SK-N-DZ (cell line): Measurements from ENCODE around the gene PFKFB2. TPM values are rescaled to one million over a fixed set of nuclear protein-coding genes. Genes with fewer than 3 reads are reported as not detected.
A peak's percentile ranks its signal among the peaks of the same experiment; 100 is the strongest.

Experiments used
- DNase-seq: peaks from one replicate; pipeline ENCODE4 v3.0.0-alpha.2; 2015; ENCODE audit warnings: low spot score
- polyA plus RNA-seq, 2 experiments: library from polyadenylated mRNA; depleted of rRNA; stranded (reverse); fragments of >200 nt; gene quantifications; 2 replicates each; pipeline ENCODE4 v1.2.3, GENCODE V29; 2014

Gene PFKFB2
- polyA plus RNA-seq (2014; cell fraction: cytosol; rRNA removed), result 1.5 and 1.9 TPM in 2 replicates
- 1.3 and 3.2 TPM in 2 replicates for polyA plus RNA-seq (2014; cell fraction: nucleus; rRNA removed)

- peak; percentile 93 for DNase-seq
These were observed at the start of gene PFKFB2 for GRCh38 chr1:207052911-207053769. Gene PFKFB2 (plus strand): TSS chr1:207053275. CDS start chr1:207054718, 1,443 bp downstream.

DNA sequence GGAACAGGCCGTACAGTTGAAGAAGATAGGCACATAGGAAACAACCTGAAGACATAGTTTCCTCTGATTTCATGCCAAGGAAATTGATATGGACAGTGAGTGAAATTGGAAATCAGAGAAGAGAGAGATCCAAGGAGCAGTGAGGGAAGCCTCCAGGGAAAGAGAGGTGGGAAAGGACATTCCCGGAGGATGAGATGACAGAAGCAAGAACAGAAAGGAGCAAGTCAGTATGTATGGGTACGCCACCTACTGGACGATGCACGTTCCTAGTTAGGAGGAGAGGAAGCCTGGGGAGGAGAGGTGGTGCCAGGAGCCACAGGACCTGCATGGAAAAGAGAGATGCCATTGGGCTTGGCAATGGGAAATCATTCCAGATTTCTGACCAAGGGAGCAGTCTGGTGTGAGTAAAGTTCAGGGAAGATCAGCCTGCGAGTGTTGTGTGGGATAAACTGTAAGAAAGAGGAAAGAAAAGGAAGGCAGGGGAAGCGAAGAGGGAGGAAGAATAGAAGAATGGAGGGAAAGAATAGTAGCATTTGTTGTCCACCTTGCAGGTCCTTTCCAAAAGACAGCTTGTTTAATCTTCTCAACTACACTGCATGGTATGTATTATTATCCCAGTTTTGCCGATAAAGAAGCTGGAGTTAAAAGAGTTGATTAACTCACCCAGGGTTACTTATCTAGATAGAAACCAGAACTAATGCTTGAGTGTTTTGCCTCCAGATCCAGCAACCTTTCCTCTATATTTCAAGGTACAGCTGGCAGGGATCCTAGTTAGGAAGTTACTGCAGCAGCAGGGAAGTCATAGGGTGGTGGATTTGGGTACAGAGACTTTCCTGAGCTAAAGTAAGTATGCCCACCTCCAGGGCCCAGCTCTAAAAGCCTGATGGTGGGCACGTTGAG, 47.9 kb upstream of the PFKFB2 start:
- DNase-seq, result peak; percentile 35

- DNase-seq, result no peak
These were observed 47.0 kb upstream of the PFKFB2 start for GRCh38 chr1:207006083-207006482.

GRCh38 chr1:207006914-207007313, 46.2 kb upstream of the PFKFB2 start:
- DNase-seq, result no peak

DNA sequence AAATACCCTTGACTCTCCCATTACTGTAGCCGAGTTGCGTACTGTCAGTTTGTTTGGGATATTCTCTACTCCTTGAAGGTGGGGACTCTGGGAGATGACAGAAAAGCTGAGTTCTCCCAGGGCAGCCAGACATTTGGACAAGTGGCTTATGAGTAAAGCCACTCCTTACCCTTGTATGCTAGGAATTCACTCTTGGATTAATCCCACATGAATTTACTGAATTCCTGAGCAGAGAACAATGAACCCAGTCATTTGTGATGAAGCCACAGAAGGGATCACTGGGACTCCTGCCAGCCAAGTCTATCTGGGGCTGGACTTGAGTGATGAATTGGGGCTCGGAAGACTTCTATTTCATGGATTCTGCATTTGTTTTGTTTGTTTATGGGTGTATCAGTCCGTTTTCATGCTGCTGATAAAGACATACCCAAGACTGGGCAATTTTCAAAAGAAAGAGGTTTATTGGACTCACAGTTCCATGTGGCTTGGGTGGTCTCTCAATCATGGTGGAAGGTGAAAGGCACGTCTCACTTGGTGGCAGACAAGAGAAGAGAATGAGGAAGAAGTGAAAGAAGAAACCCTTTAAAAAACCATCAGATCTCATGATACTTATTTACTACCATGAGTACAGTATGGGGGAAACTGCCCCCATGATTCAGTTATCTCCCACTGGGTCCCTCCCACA, 45.6 kb upstream of the PFKFB2 start:
- no peak for DNase-seq

GRCh38 chr1:207009182-207009850, 43.8 kb upstream of the PFKFB2 start:
- no peak for DNase-seq

DNA sequence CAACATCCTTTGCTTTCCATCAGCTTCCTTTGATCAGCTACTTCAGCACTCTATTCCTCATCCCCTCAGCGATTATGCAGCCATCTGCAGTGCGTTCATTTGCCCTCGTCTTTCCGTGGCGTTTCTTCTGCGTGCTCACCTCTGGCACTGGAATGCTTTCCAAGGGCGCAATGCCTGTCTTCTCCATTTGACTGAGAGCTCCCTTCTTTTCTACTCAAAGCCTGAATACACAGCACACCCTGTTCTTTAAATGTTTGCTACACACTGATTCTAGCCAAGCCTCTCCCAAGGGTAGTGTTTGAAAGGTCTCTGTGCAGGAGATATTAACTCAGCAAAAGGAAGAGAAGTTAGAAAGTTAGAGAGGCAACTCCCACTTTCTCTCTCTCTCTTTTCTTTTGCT, 43.1 kb upstream of the PFKFB2 start:
- no peak for DNase-seq

- DNase-seq, result no peak
These were observed 42.3 kb upstream of the PFKFB2 start for GRCh38 chr1:207010726-207011125.

- DNase-seq, result no peak
These were observed 39.6 kb upstream of the PFKFB2 start for GRCh38 chr1:207013321-207014085.

- no peak for DNase-seq
These were observed 38.3 kb upstream of the PFKFB2 start for GRCh38 chr1:207014728-207015127.

DNA sequence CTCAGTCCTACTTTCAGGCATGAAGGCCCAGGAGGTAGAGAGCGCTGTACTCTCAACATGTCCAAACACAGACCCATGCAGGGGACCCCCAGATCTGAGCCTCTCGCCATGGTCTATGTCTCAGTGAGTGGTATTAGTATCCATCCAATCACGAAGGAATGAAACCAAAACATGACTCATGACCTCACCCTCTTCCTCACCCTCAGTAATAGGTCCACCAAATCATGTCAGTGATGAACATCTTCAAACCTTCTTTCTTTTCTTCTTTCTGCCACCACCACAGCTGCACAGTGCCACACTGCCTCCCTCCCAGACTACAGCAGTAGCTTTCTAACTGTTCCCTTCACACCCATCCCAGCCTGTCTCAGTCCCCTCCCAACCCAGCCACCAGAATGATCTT, 37.3 kb upstream of the PFKFB2 start:
- no peak for DNase-seq

GRCh38 chr1:207017615-207018559, 35.2 kb upstream of the PFKFB2 start:
- no peak for DNase-seq

DNA sequence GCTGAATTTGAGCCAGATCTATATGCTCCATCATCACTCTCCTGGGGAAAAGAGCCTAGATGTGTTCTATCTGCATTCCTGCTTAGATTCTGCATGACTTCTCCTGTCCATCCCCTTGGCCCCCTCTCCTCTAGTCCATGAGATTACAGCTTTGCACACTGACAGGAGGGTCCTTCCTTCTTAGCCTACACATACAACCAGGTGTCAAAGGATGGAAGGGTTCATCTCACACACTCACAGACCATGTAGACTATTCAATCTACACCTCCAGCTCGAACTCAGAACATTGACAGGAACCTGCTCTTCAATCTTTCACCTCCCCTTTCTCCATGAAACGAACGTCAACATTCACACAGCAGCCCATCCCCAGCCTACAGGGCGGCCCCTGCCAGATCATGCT, 34.4 kb upstream of the PFKFB2 start:
- no peak for DNase-seq

DNA sequence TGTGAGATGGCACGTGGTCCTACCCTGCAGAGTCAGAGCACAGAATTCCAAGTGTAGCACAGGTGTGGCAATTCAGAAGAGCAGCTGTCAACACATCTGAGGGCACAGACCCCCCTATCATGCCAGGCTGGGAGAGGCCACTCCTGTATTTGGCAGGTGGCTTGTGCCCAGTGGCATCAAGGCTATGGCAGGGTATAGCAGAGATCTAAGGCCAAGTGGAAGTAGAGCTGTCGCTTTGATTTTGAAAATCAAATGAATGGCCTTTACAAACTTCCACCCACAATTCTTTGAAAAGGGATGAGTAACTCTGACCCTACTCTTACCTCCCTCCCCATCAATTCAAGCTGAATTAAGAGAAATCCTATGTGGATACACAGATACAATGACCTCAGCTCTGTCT, 33.9 kb upstream of the PFKFB2 start:
- DNase-seq, result no peak

DNA sequence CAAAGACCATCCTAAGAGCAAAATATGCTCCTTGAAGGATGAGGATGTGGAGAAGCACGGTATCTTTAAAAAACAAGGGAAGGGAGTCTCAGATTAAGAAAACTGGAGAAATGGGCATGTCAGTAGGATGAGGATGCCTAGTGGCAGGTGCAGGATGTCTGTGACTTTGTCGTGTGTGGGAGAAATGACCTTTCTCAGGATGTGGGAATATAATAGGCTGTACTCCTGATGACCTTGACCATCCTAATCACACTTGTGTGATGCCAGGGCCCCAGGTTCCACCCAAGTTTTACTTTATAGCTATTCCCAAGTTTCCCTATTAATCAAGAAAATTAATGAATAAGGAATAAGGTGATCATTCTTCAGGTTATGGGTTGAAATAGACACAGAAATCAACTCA, 33.4 kb upstream of the PFKFB2 start:
- DNase-seq, result no peak

- DNase-seq, result no peak
These were observed 32.9 kb upstream of the PFKFB2 start for GRCh38 chr1:207020065-207020708.

DNA sequence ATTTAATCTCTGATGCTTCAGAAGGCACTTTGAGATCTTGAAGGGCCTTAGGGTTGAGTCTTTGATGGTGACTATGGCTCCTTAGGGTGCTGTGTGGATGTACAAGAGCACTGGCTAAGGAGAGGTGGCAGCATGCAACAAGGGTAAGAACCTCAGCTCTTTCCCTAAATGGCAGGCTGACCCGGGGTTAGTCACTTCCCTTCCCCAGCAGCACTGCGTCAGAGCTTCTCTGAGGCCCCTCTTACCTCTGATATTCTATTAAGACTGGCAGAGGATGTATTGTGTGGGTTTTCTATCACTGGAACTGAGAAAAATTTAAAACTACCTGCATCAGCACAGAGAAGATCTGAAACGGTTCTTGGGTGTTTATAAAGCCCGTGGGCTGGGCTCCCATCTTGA, 32.4 kb upstream of the PFKFB2 start:
- no peak for DNase-seq

DNA sequence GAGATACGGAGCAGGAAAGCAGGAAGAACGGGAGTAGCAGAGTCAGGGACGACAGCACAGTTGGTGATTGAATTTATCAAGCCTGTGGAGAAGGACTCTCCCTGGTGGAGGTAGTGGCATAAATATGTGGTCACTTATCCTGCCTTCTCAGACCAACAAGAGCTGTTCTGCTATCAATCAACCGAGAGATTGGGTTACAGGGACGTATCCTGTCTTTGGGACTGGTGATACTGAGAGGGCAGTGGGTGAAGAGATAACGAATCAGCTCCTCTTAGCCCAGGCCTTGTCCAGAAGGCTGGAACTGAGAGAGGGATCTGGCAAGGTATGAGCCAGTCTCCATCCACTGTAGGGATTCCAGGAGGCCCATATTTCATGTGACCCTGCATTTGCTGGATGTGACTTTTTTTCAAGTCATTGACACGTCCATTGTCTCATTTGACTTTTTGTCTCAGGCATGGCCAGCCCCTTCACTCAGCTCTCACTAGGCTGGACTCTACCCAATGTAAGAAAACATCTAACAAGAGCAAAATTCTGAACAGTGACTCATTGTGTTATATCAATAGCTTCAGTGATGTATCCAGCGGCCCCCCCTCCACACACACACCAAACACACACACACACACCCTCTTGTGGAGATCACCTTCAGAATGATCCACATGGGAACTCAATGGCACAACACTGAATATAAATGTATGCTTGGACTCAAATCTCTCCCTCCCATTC, 31.8 kb upstream of the PFKFB2 start:
- peak; percentile 27 for DNase-seq
